ENCODE results near the gene SLC25A21.
"Not testable (repeated sequence)": the region's sequence is repeated elsewhere in the genome, so short reads cannot be mapped to it uniquely, and the experiment has no call there.

The SLC25A21 gene

GRCh38 chr14:36817071-36817930 lies 355.1 kb downstream of the SLC25A21 start:
- DNase-seq, result no peak

- DNase-seq, result no peak
These were observed 355.9 kb downstream of the SLC25A21 start for GRCh38 chr14:36816481-36816880.

GRCh38 chr14:36814783-36815182 lies 357.6 kb downstream of the SLC25A21 start:
- DNase-seq, result not testable (repeated sequence)

GRCh38 chr14:36810209-36810608 lies 362.2 kb downstream of the SLC25A21 start:
- DNase-seq, result no peak

GRCh38 chr14:36807727-36808126 lies 364.7 kb downstream of the SLC25A21 start:
- peak; percentile 74 for DNase-seq

- no peak for DNase-seq
These were observed 367.3 kb downstream of the SLC25A21 start for GRCh38 chr14:36805131-36805559.

GRCh38 chr14:36797634-36798033 lies 374.8 kb downstream of the SLC25A21 start:
- no peak for DNase-seq

GRCh38 chr14:36791402-36791801 lies 381.0 kb downstream of the SLC25A21 start:
- no peak for DNase-seq

- peak; percentile 70 for DNase-seq
These were observed 386.9 kb downstream of the SLC25A21 start for GRCh38 chr14:36785511-36785910.

- DNase-seq, result no peak
These were observed 387.9 kb downstream of the SLC25A21 start for GRCh38 chr14:36784541-36784940.

GRCh38 chr14:36781897-36782296 lies 390.5 kb downstream of the SLC25A21 start:
- DNase-seq, result no peak

GRCh38 chr14:36773558-36773957 lies 398.8 kb downstream of the SLC25A21 start:
- no peak for DNase-seq

GRCh38 chr14:36773136-36773540 lies 399.3 kb downstream of the SLC25A21 start:
- peak; percentile 77 for DNase-seq

- peak; percentile 91 for DNase-seq
These were observed 401.3 kb downstream of the SLC25A21 start for GRCh38 chr14:36771028-36771640.

- no peak for DNase-seq
These were observed 403.6 kb downstream of the SLC25A21 start for GRCh38 chr14:36768638-36769337.

GRCh38 chr14:36767603-36768281 lies 404.7 kb downstream of the SLC25A21 start:
- peak; percentile 93 for DNase-seq

- DNase-seq, result no peak
These were observed 405.4 kb downstream of the SLC25A21 start for GRCh38 chr14:36766974-36767373.

GRCh38 chr14:36757734-36758601 lies 414.4 kb downstream of the SLC25A21 start:
- DNase-seq, result no peak

GRCh38 chr14:36756226-36756625 lies 416.2 kb downstream of the SLC25A21 start:
- no peak for DNase-seq

- no peak for DNase-seq
These were observed 416.6 kb downstream of the SLC25A21 start for GRCh38 chr14:36755756-36756155.

GRCh38 chr14:36751920-36752319 lies 420.5 kb downstream of the SLC25A21 start:
- no peak for DNase-seq

- DNase-seq, result no peak
These were observed 421.3 kb downstream of the SLC25A21 start for GRCh38 chr14:36751106-36751505.
